Central memory CD4-positive, alpha-beta T cell (primary cell): Measurements from ENCODE around the gene C19orf73.
"Not testable (repeated sequence)": the region's sequence is repeated elsewhere in the genome, so short reads cannot be mapped to it uniquely, and the experiment has no call there.

Source experiments
- DNase-seq: peaks from one replicate; pipeline ENCODE4 v3.0.0; 2022

Gene C19orf73

DNA sequence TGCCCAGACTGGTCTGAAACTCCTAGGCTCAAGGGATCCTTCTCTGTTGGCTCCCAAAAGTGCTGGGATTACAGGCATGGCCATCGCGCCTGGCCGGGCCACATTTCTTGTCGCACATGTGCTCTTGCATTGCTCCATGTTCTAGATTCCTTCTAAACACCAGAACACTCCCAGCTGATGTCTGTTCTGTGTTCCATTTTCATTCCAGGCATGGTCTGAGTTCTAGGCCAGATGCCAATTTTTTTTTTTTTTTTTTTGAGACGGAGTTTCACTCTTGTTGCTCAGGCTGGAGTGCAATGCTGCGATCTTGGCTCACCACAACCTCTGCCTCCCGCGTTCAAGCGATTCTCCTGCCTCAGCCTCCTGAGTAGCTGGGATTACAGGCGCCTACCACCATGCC is 2.9 kb upstream of the C19orf73 start:
- DNase-seq = not testable (repeated sequence)

DNA sequence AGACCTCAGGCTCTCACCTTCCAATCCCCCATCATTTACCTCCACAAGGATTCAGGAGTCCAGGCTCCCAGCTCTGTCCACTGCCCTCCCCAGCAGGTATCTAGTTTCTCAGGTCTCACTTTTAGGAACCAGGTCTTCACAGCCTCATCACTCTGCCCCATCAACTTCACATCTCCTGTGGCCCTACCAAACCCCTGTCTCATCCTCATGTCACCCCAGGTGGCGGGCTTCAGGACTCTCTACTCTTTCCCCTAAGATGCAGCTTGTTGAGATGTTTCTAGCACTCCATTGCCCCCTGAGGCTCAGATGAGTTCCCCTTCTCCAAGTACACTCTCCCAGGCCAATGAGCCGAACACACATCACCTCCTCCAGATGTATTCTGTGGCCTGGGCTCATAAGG is 1.9 kb upstream of the C19orf73 start:
- DNase-seq = no peak

DNA sequence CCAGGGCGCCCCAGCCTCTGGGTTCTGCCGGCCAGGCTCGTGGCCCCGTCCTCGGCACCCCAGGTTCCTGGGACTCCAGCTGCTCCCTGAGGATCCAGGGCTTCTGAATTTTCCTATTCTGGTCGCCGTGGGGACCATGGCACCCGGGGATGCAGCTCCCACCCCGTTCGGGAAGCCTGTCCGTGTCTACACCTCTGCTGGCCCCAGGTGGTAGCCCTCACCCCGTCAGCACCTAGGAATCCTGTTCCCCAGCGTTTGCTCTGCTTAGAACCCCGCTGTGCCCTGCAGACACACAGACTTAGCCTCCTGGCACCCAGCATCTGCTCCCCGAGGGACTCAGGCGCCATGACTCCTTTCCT is 1.4 kb upstream of the C19orf73 start:
- DNase-seq = no peak

DNA sequence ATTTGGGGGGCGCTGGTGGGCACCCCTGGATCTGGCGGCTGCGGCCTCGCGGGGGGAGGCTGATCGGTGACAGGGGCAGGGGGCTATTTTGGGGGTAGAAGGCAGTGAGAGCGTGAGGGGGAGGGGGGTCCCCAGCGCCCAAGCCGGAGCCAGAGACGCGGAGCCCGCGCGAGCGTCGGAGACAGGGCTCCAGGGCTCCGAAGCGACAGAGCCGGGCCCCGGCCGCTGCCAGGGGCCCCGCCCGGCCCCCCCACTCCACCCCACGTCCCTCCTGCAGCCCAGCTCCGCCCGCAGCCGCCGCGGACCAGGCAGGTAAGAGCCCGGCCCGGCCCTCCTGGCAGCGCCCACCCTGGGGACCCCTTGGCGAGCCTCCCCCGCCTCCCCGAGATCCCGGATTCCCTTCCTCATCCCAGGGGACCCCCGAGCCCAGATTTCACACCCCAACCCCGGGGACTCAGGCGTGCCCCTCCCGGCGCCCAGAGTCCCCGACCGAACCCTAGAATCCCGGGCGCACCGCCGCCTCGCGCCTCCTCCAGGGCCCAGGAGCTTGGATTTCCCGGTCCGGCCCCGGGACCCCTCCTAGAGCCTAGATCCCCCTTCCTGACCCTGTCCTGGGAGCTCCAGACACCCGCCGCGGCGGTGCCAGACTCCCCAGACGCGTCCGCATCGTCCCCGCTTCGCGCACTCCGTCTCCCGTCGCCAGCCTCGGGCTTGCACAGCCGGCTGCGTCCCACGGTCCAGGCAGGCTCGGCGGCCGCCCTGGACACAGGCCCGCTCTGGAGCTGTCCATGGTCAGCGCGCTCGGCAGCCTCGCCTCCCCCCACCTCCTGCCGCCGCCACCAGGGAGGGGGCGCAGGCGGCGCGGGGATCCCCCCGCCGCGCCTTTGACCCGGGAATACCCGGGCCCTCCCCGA is 725 bp upstream of the C19orf73 start, which contains the start of gene PPFIA3:
PPFIA3 (plus strand) TSS at position 134 of the 914 bp plus-strand sequence. CDS start 8,330 bp downstream, outside the sequence.
- DNase-seq = no peak

DNA sequence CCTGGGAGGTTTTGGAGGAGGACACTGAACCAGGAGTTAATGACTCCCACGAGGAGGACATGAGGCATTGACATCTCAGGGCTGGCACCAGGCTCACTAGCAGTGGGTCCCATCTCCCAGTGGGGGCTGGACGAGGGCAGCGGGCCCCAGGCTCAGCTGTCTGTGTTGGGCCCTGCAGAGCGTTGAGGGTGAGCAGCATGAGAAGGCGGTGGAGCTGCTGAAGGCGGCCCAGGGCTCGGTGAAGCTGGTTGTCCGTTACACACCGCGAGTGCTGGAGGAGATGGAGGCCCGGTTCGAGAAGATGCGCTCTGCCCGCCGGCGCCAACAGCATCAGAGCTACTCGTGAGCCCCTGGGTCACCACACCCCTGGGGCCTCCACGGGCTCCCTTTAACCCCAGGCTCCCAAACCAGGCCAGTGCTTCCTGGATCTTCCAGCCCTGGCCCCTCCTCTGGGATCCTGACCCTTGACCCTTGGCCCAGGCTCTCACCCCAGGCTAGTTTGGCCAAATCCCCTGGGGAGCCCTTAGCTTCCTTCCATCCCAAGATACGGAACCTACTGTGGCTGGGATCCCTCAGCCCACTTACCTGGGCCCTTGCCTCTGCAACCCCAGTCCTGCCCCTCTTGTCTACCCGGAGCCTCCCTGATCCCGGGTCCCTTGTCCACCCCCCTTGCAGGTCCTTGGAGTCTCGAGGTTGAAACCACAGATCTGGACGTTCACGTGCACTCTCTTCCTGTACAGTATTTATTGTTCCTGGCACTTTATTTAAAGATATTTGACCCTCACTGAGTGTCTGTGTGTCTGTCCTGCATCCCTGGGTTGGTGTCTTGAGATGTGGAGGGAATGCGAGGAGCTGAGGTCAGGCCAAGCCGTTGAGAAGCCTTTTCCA is 1.0 kb downstream of the C19orf73 start:
- no peak for DNase-seq

DNA sequence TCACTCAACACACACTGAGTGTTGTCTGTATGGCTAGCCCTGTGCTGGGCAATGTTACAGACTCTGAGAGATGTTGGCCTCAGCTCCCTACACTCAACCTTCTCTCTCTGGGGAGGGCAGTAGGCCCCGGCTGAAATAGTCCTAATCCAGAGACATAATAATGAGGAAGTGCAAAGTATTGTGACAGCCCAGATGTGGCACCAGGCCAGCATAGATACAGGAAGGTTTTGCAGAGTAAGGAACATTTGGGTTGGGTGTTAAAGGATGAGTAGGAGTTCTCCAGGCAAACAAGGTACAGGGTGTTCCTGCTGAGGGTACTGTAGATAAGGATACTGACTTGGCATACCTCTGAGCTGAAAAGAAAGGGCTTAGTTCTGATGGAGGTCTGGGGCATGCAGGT is 2.4 kb downstream of the C19orf73 start:
- no peak for DNase-seq

DNA sequence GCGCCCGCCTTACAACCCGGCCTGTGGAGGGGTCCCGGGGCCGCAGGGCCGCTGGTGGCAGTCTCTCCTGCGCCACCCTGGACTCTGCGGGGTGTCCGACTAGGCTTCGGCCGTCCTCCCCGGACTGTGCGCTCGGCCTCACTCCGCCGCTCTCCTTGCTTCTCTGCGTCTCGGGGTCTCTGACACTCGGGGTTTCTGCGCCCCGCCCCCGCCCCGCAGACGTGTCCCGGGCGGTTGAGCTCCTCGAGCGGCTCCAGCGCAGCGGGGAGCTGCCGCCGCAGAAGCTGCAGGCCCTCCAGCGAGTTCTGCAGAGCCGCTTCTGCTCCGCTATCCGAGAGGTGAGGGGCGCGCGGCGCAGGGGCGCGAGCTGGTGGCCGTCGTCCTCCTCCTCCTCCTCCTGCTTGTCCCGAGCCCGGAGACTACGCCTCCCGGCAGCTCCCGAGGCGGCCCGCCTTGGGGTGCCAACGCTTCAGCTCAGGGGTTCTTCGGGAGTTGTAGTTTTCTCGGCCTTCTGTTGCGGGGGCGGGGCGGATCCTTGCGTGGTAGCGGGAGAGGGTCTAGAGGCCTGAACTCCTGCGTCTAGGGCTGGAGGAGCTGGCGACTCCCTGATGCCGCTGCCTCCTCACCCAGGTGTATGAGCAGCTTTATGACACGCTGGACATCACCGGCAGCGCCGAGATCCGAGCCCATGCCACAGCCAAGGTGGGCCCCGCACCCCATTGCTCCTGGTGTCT is 4.1 kb downstream of the C19orf73 start:
- DNase-seq = peak; percentile 30

DNA sequence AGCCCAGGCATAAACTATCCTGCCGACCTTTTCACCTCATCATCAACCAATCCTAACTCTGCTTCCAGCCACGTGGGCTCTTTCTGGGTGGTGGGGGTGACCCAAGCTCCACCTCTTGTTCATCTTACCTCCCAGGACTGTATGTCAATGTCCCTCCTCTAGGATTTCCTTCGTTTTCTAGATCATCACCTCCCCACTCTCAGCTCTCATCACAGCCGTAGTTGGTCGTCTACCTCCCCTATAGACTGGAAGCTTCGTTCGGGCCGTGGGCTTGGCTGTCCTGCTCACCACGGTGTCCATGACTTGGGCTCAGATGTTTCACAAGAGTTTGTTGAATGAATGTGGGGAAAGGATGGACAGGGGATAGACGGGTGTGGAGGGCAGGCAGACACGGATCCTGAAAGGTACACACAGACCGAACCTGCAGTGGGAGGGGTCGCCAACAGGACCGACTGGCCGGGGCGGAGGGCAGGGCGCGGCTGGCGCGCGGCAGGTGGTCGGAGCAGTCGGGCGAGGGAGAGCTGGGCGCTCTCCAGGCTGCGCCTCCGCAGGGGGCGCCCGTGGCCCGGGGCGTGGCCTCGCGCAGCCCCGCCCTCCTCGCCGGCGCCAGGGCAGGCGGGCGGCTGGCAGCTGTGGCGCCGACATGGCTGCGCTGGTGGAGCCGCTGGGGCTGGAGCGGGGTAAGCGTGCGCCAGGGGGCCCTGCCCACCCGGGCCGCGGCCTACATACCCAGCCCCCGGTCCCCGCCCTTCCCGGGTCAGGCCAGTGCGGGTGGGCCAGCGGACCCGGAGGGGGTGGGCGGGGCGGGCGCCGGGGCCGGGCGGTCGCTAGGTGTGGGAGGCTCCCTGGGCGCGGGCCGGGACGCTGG is 4.9 kb downstream of the C19orf73 start, which contains the start of gene LIN7B:
LIN7B (plus strand) TSS at position 609 of the 868 bp plus-strand sequence; CDS start at position 644, 35 bp downstream.
- peak; percentile 80 for DNase-seq

DNA sequence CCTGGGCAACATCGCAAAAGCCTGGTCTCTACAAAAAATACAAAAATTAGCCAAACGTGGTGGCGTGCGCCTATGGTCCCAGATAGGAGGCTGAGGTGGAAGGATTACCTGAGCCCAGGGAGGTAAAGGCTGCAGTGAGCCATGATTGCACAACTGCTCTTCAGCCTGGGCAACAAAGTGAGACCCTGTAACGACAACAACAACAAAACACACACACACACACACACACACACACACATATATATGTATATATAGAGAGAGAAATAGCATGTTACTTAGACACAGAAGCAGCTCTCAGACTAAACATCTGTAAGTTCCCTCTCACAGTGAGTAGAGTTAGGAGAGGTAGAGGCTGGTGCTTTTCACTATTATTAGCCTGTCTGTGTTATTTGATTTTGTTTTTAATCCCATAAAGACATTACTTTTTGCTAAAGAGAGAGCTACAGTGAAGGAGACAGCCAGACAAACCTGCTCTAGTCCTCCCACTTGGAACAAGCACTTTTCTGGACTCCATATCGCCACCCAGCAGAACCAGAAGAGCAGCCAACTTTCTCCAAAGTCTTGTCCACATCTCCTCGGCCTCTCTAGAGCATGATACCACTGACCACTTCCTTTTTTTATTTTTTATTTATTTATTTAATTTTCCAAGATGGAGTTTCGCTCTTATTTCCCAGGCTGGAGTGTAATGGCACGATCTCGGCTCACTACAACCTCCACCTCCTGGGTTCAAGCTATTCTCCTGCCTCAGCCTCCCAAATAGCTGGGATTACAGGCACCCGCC is 7.5 kb downstream of the C19orf73 start:
- DNase-seq = no peak

DNA sequence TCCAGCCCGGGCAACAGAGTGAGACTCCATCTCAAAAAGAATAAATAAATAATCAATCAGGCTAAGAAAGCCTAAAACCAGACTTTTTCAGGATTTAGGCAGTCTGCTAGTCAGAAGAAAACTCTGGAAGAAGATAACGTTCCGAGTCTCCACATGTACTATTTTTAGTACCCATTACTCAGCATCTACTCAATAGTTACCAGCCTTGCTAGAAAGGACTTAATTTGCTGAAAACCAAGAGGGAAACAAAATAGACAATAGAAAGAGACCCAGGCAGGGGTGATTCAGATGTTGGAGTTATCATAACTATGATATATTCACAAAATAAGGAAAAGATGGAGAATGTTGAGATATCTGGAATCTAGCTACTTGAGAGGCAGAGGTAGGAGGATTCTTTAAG is 8.4 kb downstream of the C19orf73 start:
- no peak for DNase-seq

DNA sequence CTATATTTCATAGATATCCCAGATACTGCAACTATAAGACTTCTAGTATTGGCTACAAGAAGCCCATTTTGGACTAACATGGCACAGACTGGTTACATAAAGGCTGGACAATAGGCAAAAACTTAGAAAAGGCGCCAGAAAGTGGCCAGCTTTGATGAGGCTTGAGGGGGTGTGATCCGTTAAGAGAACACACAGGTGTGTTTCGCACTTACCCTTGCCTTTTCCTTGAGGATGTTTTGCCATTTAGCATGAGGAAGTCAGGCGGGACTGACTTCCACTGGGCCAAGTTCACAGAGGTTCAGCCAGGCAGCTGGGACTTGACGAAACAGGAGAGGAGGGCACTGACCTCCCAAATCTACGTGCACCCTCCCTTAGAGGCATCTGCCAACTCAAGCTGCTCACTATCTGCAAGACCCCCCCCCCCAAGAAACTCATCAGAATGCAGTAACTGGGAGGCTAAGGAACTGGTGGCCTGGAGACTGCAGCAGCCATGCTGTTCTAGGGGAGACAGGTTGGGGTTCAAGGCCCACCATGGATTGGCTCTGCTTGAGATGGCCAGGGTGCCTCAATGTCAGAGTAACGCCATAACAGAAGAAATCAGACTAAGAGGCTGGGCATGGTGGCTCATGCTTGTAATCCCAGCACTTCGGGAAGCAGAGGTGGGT is 9.2 kb downstream of the C19orf73 start:
- DNase-seq = no peak

DNA sequence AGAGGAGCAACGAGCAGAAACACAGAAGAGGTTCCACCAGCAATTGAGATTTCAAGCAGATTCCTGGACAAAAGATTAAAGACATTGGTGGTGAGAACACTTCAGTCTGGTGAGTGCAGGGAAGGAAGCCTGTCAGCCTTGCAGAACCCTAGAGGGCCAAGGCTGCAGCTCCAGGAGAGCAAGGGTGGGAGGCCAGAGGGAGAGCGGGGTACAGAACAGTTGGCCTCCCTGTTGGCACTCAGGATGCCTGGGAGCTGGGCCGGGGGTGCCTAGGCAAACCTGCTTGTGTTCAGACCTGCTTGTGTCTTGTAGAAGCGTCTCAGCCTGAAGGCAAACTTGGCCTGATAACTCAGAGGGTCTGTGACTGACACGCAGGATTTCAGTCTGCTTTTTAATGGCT is 9.9 kb downstream of the C19orf73 start:
- no peak for DNase-seq

DNA sequence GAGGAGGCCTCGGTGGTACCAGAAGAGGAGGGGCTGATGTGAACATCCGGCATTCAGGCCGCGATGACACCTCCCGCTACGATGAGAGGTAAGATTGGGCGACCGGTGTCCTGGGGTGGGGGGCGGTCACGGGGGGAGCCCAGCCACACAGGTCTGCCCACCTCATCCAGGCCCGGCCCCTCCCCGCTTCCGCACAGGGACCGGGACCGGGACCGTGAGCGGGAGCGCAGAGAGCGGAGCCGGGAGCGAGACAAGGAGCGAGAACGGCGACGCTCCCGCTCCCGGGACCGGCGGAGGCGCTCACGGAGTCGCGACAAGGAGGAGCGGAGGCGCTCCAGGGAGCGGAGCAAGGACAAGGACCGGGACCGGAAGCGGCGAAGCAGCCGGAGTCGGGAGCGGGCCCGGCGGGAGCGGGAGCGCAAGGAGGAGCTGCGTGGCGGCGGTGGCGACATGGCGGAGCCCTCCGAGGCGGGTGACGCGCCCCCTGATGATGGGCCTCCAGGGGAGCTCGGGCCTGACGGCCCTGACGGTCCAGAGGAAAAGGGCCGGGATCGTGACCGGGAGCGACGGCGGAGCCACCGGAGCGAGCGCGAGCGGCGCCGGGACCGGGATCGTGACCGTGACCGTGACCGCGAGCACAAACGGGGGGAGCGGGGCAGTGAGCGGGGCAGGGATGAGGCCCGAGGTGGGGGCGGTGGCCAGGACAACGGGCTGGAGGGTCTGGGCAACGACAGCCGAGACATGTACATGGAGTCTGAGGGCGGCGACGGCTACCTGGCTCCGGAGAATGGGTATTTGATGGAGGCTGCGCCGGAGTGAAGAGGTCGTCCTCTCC is 11.1 kb downstream of the C19orf73 start:
- DNase-seq = no peak

DNA sequence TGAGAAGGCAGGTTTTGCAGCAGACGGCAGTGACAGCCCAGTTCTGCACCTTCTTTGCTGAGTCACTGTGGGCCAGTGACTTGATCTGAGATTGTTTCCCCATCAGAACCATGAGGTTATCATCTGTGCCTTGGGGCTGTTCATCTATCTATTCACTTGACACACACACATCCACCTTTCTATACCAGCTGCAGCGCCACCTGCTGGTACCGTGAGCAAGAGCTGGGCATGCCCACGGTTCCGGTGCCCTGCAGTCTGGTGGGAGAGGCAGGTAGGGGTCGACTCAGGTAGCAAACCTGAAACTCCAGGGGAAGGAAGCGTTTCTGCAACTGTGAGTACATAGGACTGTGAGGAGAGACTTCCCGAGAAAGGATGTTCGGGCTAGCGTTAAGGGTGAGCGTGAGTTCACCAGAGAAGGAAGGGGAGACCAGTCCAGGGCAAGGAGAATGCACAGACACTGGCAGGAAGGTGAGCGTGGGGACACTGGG is 12.3 kb downstream of the C19orf73 start:
- DNase-seq = peak; percentile 54

DNA sequence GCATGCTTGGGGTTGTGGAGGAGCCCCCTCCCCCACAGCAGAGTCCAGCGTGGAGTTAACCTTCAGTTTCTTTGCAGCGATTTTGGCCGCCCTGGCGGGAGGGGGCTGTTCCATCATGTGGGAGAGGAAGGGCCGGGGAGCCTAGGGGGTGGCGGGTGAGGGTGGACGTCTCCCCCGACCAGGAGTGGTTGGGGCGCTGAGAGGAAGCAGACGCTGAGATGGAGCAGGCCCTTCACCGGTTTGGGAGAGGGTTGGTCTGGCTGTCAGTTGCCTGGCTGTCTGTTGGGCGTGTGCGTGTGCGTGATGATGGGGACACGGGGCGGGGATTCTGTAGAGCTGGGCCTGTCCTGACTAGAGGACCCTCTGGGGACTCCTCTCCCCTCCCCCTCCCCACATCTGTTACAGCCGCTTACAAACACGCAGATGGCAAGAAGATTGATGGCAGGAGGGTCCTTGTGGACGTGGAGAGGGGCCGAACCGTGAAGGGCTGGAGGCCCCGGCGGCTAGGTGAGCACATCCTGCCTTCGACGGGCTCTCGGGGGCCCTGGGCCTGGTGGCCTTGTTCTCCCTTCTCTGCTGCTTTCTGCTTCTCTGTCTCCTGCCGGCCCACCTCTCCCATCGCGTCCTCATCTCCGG is 14.6 kb downstream of the C19orf73 start:
- DNase-seq = no peak

DNA sequence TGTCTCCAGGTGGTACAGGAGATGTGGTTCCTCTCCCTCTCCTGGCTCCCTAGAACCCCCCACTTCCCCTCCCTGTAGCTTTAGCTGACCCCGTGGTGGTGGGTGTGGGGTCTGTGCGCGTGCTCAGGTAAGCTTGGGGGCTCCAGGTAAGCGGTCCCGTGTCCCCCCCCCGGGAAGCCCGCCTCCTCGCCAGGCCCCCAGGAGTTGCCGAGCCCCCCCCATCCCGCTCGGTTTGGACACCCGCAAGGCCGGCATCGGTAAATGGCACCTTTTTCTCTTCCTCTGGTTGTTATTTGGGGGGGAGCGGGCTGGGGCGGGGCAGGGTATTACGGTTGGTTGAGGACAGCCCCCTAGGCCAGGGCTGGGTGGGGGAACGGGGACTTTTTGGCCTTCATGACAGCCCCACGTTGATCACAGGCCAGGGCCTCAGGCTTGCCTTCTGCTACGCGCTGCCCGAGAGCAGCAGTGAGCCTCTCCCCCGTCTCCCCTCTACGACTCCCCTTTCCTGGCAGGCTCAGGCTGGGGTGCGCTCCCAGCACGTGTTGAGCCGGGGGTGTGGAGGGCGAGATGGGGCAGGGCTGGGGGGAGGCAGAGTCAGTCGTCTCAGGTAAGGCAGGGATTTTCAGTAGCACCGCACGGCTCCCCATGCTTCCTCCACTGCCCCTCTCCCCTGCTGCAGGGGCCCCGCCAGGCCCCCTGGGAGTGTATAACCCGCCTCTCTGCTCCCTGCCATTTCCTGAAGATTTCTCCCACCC is 15.4 kb downstream of the C19orf73 start:
- no peak for DNase-seq

DNA sequence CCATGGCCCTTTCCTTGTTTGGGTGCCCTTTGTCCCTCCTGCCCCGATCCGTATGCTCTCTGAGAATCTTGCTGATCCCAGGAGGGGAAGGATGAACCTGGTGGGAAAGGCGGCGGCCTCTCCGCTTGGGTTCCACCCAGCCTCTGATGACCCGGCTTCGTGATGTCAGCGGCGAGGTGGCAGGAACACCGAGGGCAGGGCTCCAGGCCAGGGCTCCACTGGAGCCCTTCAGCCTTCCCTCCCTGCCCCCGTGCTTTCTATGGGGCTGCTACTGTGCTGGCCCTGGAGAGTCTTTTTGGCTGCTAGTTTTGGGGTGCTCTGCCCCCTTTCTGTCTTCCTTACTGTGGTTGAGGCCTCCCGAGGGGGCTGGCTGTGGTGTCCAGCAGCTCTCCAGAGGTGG is 16.6 kb downstream of the C19orf73 start:
- DNase-seq = no peak

DNA sequence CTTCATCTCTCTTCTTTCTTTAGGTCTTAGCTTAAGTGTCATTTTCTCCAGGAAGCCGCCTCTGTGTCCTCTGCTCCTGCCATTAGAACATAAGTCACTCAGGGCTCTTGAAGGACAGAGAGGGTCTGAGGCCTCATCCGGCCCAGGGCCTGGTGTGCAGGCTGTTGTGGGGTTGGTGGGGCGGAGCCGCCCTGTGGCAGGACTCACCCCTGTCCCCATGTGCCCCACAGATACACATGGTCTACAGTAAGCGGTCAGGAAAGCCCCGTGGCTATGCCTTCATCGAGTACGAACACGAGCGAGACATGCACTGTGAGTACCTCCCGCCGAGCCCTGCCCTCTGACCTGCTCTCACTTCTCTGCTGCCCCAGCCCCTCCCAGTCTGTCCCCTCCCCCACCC is 17.8 kb downstream of the C19orf73 start:
- no peak for DNase-seq
